ENCODE measurements around the gene MARK1. TPM values are rescaled to one million over a fixed set of nuclear protein-coding genes. Genes with fewer than 3 reads are reported as not detected.

Gene MARK1
- total RNA-seq, 1 experiment from 2014 or later, result 0.05 TPM

DNA sequence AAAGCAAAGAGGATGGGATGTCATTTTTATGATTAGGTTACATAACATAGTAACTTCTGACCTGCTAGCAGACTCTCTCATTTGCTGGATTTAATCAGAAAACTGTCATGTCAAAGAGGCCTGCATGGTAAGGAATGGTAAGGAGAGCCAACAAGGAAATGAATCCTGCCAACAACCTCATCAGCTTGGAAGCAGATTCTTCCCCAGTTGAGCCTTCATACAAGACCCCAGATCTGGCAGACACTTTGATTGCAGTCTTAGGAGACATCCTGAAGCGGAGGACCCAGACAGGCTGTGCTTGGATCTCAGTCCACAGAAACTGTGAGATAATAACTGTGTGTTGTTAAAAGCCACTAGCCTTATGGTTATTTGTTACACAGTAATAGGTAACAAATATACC, 27.6 kb upstream of the MARK1 start:
- H3K36me3 Mint-ChIP-seq (ENCODE audit: insufficient read depth, unreplicated experiment), result peaks cover 4% of the 10 kb centered on the region
- POLR2A ChIA-PET, result no interaction called here

DNA sequence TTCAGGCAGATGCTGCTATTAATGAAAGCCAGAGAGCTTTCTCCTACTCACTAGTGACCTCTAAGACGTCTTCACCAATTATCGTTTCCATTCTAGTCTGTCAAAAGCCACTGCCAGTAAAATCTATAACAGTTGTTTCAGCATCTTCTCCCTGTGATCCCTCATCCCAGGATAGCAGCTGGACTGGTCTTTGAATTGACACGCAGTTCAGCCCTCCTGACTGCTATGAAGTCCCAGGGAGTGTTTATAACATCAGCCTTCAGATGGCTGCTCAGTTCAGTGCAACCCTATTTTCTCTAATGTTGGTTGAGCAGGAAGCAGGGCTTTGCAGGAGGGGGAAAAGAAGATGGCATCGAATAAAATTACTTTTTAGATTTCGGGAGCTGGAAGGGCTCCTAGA, 23.6 kb upstream of the MARK1 start:
- no peak overlapping the region for H3K4me3 ChIP-seq (ENCODE audit: low read depth, low read length)
- Mint-ChIP-seq H3K4me3 (ENCODE audit: unreplicated experiment) (no peak overlapping the region), H3K27ac (ENCODE audit: unreplicated experiment) (no peak overlapping the region), H3K4me1 (ENCODE audit: low read depth, unreplicated experiment) (no peaks in the 10 kb centered on the region), H3K27me3 (ENCODE audit: insufficient read depth, unreplicated experiment) (peaks cover 7% of the 10 kb centered on the region), H3K36me3 (ENCODE audit: insufficient read depth, unreplicated experiment) (no peaks in the 10 kb centered on the region), H3K9me3 (ENCODE audit: unreplicated experiment) (no peaks in the 10 kb centered on the region)
- H3K9me3 ChIP-seq, result no peaks in the 10 kb centered on the region
- H3K36me3 ChIP-seq (ENCODE audit: control insufficient read depth, insufficient read depth, low read length), result no peaks in the 10 kb centered on the region
- ChIA-PET POLR2A (no interaction called here), CTCF (no interaction called here)
- no peak for DNase-seq
- TF ChIP-seq, protein P1, sequence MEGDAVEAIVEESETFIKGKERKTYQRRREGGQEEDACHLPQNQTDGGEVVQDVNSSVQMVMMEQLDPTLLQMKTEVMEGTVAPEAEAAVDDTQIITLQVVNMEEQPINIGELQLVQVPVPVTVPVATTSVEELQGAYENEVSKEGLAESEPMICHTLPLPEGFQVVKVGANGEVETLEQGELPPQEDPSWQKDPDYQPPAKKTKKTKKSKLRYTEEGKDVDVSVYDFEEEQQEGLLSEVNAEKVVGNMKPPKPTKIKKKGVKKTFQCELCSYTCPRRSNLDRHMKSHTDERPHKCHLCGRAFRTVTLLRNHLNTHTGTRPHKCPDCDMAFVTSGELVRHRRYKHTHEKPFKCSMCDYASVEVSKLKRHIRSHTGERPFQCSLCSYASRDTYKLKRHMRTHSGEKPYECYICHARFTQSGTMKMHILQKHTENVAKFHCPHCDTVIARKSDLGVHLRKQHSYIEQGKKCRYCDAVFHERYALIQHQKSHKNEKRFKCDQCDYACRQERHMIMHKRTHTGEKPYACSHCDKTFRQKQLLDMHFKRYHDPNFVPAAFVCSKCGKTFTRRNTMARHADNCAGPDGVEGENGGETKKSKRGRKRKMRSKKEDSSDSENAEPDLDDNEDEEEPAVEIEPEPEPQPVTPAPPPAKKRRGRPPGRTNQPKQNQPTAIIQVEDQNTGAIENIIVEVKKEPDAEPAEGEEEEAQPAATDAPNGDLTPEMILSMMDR (IDR thresholded peaks at IDR 0.05; ENCODE audit: insufficient read depth in 1 of 2, low read depth in 1 of 2, low read length in 1 of 2, severe bottlenecking in 1 of 2, unreplicated experiment in 1 of 2), result no peak
- no TSS peak for BruUV-seq (replicated peaks)
- H3K4me1 ChIP-seq, result no peaks in the 10 kb centered on the region
- no peaks in the 10 kb centered on the region for H3K27me3 ChIP-seq (replicated peaks; ENCODE audit: control insufficient read depth, insufficient read depth, low read length)
- intact Hi-C loops (cut with micrococcal nuclease; ENCODE audit: unreplicated experiment), result no loop called here

More for the DNA sequence above, 27.6 kb upstream of the MARK1 start:
- H3K27ac Mint-ChIP-seq (ENCODE audit: unreplicated experiment), result no peak overlapping the region
- no peaks in the 10 kb centered on the region for H3K36me3 ChIP-seq (ENCODE audit: control insufficient read depth, insufficient read depth, low read length)
- no peak for DNase-seq
- no peak overlapping the region for H3K4me3 ChIP-seq (ENCODE audit: low read depth, low read length)
- no peaks in the 10 kb centered on the region for H3K9me3 ChIP-seq
- no peaks in the 10 kb centered on the region for H3K4me1 ChIP-seq
- peaks cover 16% of the 10 kb centered on the region for H3K27me3 Mint-ChIP-seq (ENCODE audit: insufficient read depth, unreplicated experiment)
- H3K9me3 Mint-ChIP-seq (ENCODE audit: unreplicated experiment), result no peaks in the 10 kb centered on the region
- H3K4me1 Mint-ChIP-seq (ENCODE audit: low read depth, unreplicated experiment), result peaks cover 8% of the 10 kb centered on the region
- CTCF ChIA-PET, result no interaction called here
- no TSS peak for BruUV-seq (replicated peaks)
- no peaks in the 10 kb centered on the region for H3K27me3 ChIP-seq (replicated peaks; ENCODE audit: control insufficient read depth, insufficient read depth, low read length)
- intact Hi-C loops (cut with micrococcal nuclease; ENCODE audit: unreplicated experiment), result no loop called here
- TF ChIP-seq, protein P1 (IDR thresholded peaks at IDR 0.05; ENCODE audit: insufficient read depth in 1 of 2, low read depth in 1 of 2, low read length in 1 of 2, severe bottlenecking in 1 of 2, unreplicated experiment in 1 of 2), result no peak
- no peak overlapping the region for H3K4me3 Mint-ChIP-seq (ENCODE audit: unreplicated experiment)

- CTCF ChIA-PET, result no interaction called here
- Mint-ChIP-seq H3K4me1 (ENCODE audit: low read depth, unreplicated experiment) (no peaks in the 10 kb centered on the region), H3K27ac (ENCODE audit: unreplicated experiment) (no peak overlapping the region), H3K4me3 (ENCODE audit: unreplicated experiment) (no peak overlapping the region), H3K27me3 (ENCODE audit: insufficient read depth, unreplicated experiment) (peaks cover 6% of the 10 kb centered on the region), H3K36me3 (ENCODE audit: insufficient read depth, unreplicated experiment) (no peaks in the 10 kb centered on the region), H3K9me3 (ENCODE audit: unreplicated experiment) (no peaks in the 10 kb centered on the region)
- H3K36me3 ChIP-seq (ENCODE audit: control insufficient read depth, insufficient read depth, low read length), result no peaks in the 10 kb centered on the region
- POLR2A ChIA-PET, result no interaction called here
- no peak for DNase-seq
- no peak overlapping the region for H3K4me3 ChIP-seq (ENCODE audit: low read depth, low read length)
- no peaks in the 10 kb centered on the region for H3K4me1 ChIP-seq
- H3K27me3 ChIP-seq (replicated peaks; ENCODE audit: control insufficient read depth, insufficient read depth, low read length), result no peaks in the 10 kb centered on the region
- H3K9me3 ChIP-seq, result no peaks in the 10 kb centered on the region
- TF ChIP-seq, protein P1 (IDR thresholded peaks at IDR 0.05; ENCODE audit: insufficient read depth in 1 of 2, low read depth in 1 of 2, low read length in 1 of 2, severe bottlenecking in 1 of 2, unreplicated experiment in 1 of 2), result no peak
- BruUV-seq (replicated peaks), result no TSS peak
- intact Hi-C loops (cut with micrococcal nuclease; ENCODE audit: unreplicated experiment), result loop anchor here (5.0 kb wide), 1 partner anchor 75 kb away; no protein-coding TSS in a partner anchor
These were observed 20.9 kb upstream of the MARK1 start for GRCh38 chr1:220507085-220507484.

Data from Caco-2 (cell line).